ENCODE data around the gene ZC3H18.
A peak's percentile ranks its signal among the peaks of the same experiment; 100 is the strongest.

ZC3H18 gene

GRCh38 chr16:88623858-88624257, 53.7 kb downstream of the ZC3H18 start:
- DNase-seq (ENCODE audit: low spot score): no peak

DNA sequence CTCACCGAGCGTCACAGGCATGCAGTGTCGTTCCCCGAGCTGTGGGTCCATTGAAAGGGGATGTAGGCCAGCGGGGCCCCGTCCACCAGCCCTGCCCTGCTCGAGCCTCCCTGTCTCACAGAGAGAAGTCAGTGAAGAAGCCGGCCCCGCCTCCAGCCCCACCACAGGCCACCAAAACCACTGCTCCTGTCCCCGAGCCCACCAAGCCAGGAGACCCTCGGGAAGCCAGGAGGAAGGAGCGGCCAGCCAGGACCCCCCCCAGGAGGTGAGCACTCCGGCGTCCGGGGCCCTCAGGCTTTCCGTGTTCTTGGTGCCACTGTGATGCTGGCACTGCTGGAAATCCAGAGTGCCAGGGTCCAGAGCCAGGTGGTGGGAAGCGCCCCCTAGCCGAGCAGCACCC, 54.3 kb downstream of the ZC3H18 start:
- no peak for DNase-seq (ENCODE audit: low spot score)

- DNase-seq (ENCODE audit: low spot score): no peak
These were observed 54.9 kb downstream of the ZC3H18 start for GRCh38 chr16:88624977-88625576.

GRCh38 chr16:88626646-88627045, 56.4 kb downstream of the ZC3H18 start:
- no peak for DNase-seq (ENCODE audit: low spot score)

GRCh38 chr16:88627531-88628411, 57.6 kb downstream of the ZC3H18 start:
- no peak for DNase-seq (ENCODE audit: low spot score)

DNA sequence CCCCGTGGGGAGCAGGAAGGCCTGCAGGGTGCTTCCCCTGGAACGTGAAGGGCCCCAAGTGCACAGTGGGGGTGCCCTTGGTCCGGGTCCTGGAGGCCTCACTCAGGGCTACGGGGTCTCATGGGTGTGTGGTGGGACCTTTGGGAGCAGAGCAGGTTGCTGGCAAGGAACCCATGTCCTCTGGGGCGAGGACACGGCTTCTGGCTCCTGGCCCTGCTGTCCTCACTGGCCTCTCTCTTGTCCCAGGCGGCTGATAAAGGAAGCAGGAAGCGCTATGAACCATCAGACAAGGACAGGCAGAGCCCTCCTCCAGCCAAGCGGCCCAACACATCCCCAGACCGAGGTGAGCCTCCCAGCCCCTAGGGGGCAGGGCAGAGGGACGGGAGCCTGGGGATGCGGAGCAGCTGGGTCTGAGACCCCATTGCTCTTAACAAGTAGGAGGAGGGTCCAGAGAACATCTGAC, 58.3 kb downstream of the ZC3H18 start:
- peak; percentile 53 for DNase-seq (ENCODE audit: low spot score)

DNA sequence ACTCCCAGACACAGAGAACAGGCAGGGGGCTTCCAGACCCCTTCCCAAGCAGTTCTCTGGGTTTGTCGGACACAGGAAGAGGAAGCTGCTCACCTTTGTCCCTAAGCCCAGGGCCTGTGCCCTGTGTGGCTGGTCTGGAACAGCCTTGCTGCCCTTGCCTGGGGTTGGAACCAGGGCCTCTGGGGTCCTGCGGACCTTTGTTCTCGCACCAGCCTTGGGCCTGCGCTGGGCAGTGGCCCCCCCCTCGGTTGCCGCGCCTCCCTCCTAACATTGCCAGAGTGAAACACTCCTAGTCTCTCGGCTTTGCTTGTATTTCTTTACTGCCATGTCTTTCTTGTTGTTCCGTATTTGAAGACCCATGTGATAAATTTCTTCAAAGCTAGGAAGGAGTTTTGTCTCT, 59.6 kb downstream of the ZC3H18 start:
- DNase-seq (ENCODE audit: low spot score): no peak

- DNase-seq (ENCODE audit: low spot score): no peak
These were observed 60.2 kb downstream of the ZC3H18 start for GRCh38 chr16:88630433-88630832.

- DNase-seq (ENCODE audit: low spot score): no peak
These were observed 60.7 kb downstream of the ZC3H18 start for GRCh38 chr16:88630941-88631340.

- DNase-seq (ENCODE audit: low spot score): no peak
These were observed 61.2 kb downstream of the ZC3H18 start for GRCh38 chr16:88631384-88631783.

GRCh38 chr16:88631920-88632586, 61.9 kb downstream of the ZC3H18 start:
- DNase-seq (ENCODE audit: low spot score): no peak

DNA sequence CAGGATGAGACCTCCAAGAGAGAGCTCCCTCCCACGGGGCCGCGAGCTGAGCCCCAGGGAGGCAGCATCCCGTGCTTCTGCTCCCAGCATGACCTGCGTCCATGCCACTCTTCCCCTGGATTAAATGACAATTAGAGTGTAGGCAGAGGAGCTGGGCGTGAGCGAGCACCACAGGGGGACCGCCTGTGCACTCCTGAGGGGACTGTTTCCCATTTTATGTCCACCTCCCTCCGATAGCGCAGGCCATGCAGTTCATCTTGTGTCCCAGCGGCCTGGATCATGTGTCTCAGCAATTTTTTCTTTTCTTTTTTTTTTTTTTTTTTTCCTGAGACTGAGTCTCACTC, 62.4 kb downstream of the ZC3H18 start:
- DNase-seq (ENCODE audit: low spot score): no peak

GRCh38 chr16:88633684-88634140, 63.5 kb downstream of the ZC3H18 start:
- no peak for DNase-seq (ENCODE audit: low spot score)

DNA sequence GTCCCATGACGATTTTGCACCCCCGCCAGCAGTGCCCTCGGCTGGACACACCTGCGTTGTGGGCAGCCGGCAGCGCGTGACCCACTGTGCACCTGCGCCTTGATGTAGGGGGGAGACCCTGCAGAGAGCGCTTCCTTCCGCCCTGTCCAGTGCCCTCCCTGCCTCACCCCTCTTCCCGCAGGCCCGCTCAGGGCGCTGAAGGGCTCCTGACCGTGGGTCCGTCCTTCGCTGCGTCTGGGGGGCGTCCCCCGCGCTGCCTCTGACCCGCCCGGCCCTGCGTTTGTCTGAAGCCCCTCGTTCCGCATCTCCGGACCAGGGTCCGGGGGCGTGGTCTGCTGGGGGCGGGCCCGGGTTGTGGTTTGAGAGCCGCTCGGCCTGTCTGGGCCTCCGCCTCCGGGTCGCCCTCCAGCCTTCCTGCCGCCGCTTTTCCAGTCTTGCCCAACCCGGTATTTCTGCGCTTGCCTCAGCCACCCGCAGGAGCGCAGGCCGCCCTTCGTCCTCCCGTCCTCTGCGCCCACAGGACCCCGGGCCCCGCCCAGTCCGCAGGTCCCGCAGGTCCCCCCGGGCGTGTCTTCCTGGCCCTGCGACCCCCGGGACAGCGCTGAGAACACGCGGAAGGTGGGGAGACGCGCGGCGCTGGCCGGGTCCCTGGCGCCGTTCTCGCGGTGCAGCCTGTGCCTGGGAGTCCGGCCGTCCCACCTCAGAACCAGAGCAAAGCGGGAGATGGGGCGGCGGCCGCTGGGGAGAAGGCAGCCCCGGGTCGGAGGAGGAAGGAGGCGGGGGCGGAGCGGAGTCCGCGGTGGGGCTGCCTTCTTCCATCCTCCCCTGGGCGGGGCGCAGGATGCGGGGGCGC, 64.2 kb downstream of the ZC3H18 start:
- DNase-seq (ENCODE audit: low spot score): no peak

- DNase-seq (ENCODE audit: low spot score): no peak
These were observed 64.9 kb downstream of the ZC3H18 start for GRCh38 chr16:88634994-88635670.

DNA sequence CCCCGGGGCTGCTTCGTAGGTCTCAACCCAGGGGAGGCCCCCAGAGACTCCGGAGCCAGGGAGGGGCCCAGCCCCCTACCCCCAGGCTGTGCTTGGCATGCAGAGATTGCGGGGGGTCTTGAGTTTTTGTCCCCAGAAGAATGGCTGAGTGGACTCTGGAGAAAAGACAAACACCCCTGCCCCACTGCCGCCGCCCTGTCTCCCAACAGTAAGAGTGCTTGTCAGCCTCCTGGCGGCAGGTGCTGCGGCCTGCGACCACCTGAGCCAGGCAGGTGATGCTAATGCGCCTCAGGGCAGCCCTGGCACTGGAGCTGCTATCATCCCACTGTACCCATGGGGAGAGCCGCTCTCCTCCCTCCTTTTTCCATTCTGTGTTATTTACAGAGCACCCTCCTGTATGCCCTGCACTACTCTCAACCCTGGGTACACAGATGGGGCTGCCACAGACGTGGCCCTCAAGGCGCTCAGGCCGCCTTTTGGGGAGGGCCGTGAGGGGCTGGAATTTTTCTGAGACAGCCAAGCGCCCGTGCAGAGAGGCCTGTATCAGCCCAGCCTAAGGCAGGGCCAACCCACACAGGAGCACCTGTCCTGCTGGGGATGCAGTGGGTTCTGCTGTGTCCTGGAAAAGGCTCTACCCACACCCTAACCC, 65.6 kb downstream of the ZC3H18 start:
- no peak for DNase-seq (ENCODE audit: low spot score)

DNA sequence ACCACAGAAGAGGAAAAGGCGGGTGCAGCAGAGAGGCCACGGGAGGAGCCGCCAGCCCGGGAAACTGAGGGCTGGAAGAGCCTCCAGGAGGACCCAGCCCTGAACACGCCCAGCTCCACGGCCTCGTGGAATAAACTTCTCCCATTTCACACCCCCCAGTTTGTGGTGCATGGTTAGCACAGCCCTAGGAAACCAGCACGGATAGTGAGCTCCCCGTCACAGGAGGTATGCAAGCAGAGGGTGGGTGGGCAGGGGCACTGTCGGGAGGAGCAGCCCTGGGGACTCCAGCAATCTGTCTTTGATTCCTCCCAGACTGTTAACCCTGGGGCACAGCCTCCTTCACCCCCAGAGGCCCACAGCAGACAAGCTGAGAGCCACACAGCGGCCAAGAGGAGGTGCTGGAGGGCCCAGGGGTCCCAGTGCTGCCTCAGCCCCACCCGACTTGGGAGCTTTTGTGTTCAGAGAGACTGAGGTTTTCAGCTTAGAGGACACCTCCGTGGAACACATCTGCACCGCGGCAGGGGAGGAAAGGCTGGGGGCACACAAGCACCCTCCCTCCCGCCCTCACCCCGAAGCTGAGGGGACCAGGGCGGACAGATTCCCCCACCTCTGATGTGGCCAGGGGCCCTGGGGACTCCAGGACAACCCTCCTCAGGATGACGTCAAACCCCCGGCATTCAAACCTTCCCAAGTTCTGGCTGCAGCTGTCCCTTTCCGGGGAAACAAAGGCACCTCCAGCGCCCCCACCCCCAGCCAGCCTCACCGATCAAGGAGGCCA, 66.5 kb downstream of the ZC3H18 start:
- no peak for DNase-seq (ENCODE audit: low spot score)

DNA sequence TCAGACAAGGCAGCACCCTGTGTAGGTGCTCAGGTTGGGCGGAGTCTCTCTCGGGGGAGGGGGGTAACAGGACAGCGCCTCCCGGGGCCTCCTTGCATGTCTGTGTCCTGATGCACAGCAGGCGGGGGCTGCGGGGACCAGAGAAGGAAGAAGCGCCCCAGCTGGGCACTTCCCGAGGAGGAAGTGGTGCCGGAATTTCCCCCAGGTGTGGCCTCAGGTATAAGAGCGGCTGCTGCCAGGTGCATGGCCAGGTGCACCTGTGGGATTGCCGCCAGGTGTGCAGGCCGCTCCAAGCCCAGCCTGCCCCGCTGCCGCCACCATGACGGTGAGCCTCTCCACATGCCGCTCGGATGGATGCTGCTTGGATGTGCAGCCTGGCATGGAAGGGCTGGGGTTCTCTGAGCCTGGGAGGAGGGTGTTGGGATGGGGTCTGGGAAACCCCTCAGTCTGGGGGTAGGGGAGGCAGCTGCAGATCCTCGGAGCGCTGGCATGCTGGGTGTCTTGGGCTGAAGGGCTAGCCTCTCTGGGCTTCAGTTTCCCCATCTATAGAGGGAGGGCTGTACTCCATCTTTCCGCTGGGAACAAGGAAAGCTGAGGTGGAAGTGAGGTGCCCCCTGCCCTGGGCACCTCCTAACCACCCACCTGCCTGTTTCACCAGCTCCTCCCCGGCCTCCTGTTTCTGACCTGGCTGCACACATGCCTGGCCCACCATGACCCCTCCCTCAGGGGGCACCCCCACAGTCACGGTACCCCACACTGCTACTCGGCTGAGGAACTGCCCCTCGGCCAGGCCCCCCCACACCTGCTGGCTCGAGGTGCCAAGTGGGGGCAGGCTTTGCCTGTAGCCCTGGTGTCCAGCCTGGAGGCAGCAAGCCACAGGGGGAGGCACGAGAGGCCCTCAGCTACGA, 68.4 kb downstream of the ZC3H18 start, which contains the start of gene IL17C:
Gene IL17C, plus strand, starts transcription at position 250 of the 908 bp plus-strand sequence. Its CDS starts 70 bp downstream, at position 320.
- DNase-seq (ENCODE audit: low spot score): no peak
